Right ventricle myocardium inferior (tissue), 1 donor: ENCODE measurements around the gene PVALEF. TPM values are rescaled to one million over a fixed set of nuclear protein-coding genes. Genes with fewer than 3 reads are reported as not detected.

ENCODE experiments used
- ATAC-seq: fragments of 200-7000 bp; cut with Tn5 transposase; one replicate; pipeline ENCODE4 v1.9.1; 2020; ENCODE audit warnings: mild to moderate bottlenecking, moderate library complexity
- DNase-seq: peaks from one replicate; pipeline ENCODE4 v3.0.0; 2021; ENCODE audit errors: missing footprints
- intact Hi-C: fragments of 100-400 bp; cut with DNase I; formaldehyde crosslinking; loops from one replicate; pipeline ENCODE4 v1.11.0; 2022
- total RNA-seq: library from RNA; stranded (reverse); fragmentation: NEBNext Ultra II Directional; extraction: Animal tissue kit (Norgen Biotek cat#: 25700); gene quantifications from one replicate; pipeline ENCODE4 v1.2.1, GENCODE V29; 2021
- donor health status: DM: no; HTN: yes; CAD: no; lungs with severe emphysema.

The PVALEF gene
- total RNA-seq, 1 donor from 2014 or later: not detected

DNA sequence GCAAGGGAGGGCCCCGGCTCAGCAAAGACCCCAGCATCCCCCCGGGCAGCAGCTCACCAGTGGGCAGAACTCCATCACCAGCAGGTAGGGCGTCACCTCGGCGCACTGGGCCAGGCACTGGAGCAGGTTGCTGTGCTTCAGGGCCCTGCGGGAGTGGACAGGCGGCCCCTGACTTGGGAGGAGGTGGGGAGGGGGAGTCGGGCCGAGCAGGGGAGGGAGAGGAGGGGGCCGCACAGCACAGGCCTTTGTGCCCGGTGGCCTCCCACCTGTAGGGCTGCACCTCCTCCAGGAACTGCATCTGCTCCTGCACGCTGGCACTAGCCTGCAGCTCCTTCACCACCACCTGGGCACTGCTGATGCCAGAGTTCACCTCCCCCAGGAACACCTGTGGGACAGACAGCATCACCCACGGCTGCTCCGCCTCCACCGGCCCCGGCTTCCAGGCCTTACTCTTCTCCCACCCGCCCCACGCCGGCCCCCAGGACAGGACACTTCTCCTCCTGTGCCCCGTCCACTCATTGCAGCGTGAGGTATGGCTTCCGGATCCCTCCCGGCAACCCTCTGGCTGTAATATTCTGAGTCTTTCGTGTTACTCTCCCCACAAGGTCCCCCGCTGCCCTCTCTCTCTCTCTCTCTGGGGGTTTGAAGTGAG lies 37.7 kb upstream of the PVALEF start:
- ATAC-seq: no peak
- DNase-seq: no peak
- intact Hi-C loops: no loop called here

DNA sequence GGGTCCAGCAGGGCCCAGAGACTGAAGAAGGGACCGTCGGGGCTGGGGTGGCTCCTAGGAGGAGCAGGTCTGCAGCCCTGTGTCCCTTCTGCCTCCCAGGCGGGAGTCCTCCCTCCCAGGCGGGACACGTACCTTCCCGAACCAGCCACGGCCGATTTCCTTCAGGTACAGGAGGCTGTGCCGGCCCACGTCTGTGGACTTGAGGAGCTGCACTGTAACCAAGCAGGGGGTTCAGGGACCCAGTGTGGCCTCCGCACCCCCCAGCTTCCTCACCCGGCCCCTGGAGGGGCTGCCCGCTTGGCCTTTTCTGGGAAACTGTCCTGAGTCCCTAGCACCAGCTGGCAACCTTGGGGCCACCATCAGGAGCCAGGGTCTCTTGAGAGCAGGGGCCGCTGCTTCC lies 37.0 kb upstream of the PVALEF start:
- DNase-seq: no peak
- intact Hi-C loops: no loop called here

DNA sequence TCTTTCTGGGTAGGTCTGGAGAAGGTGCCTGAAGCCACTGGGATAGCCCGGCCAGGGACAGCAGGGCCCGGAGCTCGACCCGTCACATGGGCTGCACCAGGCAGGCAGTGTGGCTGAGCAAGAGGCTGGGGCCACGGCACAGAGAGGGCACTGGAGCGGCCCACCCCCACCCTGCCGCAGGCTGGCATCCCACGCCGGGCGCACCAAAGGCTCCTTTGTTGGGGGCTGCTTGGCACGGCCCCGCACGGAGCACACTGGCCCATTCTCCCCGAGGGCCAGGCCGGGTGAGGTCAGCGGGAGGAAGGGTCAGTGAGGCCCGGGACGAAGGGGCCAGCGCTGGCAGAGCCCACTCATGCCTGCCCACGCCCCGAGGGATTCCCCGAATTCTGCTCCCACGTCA lies 36.5 kb upstream of the PVALEF start:
- DNase-seq (no peak), ATAC-seq (no peak)
- intact Hi-C loops: no loop called here

More for the DNA sequence above, 37.0 kb upstream of the PVALEF start:
- ATAC-seq: no peak

DNA sequence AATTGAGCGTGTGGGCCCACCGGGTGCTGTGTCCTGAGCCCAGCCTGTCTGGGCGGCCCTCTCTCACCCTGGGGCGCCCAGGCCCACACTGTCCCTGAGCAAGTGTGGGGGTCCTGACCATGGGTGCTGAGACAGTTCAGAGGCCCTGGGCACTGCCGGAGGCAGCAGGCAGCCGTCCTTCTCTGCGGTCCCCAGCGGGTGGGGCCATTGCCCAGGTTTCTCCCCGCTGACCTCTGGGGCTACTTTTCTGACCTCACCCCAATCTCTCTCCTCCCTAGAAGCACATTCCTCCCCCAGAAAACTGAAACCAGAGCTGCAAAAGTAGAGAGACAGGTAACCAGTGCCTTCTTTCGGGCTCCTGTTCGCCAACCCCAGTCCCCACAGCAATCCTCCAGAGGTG lies 36.0 kb upstream of the PVALEF start:
- no peak for ATAC-seq
- intact Hi-C loops: no loop called here
- DNase-seq: no peak

DNA sequence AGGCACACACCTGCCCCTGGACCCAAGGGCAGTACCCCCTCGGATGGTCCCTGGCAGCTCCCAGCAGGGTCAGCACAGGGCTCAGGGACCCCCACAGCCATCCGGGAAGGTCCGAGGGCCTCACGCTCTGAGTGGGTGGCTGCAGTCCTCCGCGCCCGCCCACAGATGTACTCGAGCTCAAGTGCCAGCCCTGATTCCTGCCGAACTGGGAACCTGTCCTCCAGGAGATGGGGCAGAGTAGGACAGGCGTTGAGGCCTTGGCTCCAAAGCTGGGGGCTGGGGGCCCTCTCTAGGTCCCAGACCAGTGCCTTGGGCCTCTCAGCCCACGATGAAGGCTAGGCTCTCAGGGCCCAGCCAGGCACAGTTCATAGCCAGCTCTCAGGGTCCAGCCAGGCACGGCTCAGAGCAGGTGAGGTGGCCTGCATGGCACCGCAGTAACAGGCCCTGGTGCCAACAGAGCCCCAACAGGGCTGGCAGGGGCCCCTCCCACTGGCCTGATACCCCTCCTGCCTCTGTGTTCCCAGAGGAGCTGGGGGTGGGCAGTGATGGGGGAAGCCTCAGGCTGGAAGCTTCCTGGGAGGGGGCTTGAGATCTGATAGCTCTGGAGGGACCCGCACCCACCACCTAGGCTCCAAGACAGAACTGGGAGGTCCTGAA lies 35.5 kb upstream of the PVALEF start:
- intact Hi-C loops: no loop called here

DNA sequence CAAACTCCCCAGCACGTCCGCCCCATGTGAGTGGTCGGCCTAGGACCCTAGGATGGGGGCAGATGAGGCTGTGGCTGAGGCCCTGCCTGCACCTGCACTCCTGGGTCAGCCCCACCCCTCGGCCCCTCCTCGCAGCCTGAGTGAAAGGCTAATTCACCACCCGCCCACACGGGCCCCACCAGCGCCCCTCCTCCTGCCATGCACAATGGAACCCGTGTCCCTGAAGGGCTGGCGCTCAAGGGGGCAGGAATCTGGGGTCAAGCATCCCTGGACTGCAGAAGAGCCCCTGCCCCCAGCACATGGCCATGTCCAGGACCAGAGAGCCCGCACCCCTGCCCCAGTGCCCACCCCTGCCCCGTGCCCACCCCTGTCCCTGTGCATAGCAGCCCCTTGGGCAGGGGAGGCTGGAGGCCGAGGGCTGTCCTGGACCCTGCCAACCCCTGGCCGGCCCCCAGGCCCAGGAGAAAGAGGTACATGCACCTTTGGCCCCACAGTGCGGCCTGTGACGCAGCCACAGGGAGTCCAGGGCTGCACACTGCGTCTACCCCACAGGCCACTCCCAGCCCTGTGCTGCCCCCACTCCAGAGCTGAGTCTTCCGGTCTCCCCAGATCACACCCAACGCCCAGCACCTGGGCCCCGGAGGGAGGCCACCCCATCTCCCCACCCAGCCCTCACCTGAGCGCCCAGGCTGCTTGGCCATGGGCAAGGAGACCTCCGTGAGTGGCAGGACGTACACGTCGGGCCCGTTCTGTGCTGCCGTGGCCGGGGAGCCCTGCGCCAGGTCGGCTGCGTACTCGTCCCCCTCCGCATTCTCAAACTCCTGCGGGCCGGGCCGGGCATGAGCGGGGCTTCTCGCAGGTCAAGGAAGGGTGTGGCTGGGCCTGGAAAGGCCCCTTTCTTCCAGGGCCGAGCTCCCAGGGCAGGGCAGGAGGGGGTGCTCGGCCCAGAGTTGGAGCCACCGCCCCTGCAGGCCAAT lies 34.6 kb upstream of the PVALEF start:
- DNase-seq: no peak
- no peak for ATAC-seq
- intact Hi-C loops: no loop called here

More for the DNA sequence above, 35.5 kb upstream of the PVALEF start:
- ATAC-seq (no peak), DNase-seq (no peak)

DNA sequence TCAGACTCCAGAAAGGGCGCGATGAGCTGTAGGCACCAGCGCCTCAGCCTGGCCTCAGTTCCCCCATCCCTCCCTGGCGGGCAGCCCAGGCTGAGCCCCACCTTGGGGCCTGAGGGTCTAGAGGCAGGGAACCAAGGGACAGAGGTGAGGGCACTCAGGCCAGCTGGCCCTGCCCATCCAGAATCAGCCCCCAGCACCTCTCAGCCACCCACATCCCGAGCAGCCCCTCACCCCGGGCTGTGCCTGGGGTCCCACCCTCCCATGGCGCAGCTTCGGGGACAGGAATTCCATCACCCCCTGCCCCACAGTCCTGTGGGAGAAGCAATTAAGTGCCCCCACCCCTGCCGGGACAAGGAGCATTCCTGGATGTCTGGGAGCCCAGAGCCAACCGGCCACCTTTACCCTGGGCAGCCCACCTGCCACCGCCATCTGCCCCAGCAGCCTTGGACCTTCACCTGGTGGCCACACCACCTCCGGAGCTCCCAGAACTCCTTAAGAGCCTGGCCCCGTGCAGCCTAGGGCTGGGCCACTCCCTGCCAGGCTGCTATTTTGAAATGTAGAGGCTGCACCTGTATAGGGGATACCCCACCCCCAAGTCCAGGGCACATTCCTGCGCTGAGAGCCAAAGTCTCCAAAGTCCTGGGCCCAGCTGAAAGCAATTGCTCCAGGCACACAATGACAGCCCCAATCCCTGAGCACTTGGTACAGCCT lies 33.7 kb upstream of the PVALEF start:
- intact Hi-C loops: no loop called here

DNA sequence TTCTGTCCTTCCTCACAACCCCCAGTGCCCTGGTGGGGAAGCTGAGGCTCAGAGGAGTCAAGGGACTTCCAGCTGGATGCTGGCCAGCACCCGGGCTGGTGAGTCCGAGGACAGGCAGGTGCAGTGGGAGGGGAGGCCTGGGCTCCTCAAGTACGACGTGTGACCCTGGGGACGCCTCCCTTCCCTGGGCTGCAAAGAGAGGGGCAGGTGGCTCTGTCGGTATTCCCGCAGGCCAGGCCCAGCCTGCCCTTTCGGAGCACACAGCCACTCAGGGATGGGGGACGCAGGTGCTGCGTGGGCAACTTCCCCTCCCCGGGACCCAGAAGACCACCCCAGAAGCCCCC lies 33.1 kb upstream of the PVALEF start:
- DNase-seq: no peak
- intact Hi-C loops: no loop called here
- ATAC-seq: no peak

More for the DNA sequence above, 33.7 kb upstream of the PVALEF start:
- ATAC-seq (no peak), DNase-seq (no peak)

DNA sequence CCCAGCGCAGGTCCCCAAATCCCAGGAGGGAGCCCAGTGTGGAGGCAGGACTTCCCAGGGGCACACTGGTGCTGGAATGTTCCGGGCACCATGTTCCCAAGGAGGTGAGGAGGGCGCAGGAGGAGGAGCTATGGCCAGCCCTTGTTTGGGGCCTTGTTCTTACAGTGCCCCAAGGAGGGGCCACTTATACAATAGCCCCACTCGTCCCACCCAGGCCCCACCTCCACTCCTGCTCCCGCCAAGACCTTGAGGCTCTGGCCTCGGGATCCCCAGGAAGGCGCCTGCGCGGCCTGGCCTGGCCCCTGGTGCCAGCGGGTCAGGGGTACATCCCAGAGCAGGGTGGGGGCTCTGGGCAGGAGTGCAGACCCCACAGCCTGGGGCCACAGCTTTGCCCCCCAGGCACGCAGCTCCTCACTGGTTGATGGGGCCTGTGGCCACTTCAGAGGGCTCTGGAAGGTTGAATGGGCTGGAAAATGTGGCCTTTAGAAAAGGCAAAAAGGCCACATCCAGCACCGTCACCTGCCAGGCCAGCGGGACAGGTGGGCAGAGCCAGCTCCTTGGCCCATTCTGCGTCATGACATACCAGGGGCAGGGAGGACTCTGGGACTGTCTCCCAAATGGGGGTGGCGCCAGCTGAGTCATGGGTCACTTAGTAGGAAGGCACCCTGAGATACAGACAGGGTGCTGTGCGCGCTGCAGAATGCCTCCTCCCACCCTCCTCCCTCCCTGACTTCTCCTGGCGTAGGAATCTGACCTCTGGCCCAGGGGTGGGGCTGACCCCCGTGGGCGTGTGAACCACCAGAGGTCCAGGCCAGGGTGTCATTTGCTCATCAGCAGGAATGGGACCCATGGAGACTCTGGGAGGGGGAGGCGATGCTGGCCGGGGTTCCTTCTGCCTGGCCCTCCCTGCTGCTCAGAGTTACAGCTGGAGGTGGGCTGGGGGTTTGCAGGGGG lies 32.3 kb upstream of the PVALEF start:
- intact Hi-C loops: no loop called here
- ATAC-seq: no peak
- DNase-seq: no peak

DNA sequence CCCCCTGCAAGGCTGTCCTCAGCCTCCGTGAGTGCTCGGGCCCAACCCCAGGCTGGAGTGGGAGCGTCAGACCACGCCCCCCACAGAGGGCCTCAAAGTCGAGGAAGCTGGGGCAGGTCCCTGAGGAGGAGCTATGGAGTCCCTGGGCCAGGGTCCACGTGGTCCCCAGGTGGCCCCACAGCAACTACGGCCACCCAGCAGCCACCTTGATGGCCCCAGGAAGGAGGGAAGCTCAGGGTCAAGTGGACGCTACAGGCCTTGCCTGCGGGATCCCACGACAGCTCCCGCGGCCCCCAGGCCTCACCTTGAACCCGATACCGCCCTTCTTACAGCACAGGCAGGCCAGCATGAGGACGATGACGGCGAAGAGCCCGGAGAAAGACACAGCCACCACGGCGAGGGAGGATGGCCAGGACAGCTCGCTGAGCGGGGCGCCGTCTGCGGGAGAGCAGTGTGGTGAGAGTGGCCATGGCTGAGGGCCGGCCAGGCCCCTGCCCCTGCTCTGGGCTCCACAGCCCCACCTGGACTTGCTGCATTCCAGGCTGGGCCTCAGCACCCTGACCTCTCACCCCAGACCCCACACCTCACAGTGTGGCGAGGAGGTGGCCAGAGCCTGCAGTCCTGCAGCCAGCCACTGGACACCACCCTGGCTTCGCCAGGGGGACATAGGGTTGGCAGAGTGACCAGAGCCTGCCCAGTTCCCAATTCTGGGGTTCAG lies 31.1 kb upstream of the PVALEF start:
- ATAC-seq (no peak), DNase-seq (no peak)
- intact Hi-C loops: no loop called here

DNA sequence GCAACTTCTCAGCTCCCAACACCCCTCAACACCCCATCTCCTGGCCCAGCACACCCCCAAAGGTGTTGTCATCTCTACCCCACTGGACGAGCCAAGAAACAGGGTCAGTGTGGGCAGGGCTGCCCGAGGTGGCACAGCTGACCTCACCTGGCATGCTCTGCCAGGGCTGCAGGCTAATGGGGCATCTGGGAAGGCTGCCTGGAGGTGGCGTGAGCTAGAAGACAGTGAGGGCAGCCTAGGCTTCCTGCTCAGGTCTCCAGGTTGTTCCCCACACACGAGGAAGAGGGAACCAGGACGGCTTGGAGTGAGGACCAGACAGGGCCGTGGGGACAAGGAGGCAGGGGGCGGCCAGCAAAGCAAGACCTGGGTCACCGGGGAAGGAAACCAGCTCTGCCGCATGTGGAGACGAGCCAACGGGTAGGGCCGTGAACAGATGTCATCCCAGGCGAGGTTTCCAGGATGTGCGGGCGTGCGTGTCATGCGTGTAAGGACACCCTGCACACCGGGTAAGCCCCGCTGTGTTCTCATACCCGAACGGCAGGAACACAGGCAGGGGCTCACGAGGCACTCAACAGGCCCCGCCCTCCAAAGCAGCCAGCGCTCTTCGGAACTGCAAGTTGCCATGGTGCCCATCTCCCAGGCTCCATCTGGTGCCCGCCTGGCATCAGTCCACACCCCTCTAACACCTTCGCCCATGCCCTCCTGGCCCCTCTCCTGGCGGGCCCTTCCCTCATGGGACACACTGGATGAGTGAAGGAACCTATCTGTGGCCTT lies 29.6 kb upstream of the PVALEF start:
- DNase-seq: no peak
- intact Hi-C loops: no loop called here
- ATAC-seq: no peak

DNA sequence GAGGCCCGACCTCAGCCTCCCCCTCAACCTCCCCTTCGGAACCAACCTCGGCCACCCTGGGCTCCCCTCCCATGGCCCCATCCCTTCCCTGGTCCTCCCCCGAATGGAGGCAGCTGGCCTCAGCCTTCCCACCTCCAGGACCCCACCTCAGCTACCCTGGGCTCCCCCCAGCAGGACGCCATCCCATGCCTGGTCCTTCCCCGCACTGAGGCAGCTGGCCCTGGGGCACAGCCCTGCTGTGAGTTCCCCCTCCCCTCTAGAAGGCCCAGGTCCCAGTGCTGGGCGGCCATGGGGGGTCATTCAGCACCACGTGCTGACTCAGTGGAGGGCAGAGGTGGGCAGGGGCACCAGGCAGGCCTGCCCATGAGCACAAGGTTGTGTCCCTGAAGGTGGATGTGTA lies 28.9 kb upstream of the PVALEF start:
- ATAC-seq: no peak
- DNase-seq: no peak
- intact Hi-C loops: no loop called here

DNA sequence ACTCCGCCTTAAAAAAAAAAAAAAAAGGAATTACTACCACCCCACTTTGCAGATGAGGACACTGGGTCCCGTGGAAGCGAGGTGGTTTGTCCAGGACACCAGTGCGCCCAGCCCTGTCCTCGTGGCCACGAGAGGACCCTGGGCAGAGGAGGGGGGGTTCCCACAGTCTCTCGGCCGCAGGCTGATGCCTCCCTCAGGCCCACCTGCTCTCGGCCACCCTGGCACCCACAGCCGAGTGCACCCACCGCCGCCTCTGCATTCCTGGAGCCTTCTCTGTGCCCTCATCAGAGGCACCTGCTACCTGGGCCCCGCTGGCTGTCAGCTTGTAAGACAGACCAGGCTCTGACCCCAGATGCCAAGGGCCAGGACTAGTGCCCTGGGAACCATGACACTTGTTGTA lies 28.1 kb upstream of the PVALEF start:
- ATAC-seq: no peak
- intact Hi-C loops: no loop called here

DNA sequence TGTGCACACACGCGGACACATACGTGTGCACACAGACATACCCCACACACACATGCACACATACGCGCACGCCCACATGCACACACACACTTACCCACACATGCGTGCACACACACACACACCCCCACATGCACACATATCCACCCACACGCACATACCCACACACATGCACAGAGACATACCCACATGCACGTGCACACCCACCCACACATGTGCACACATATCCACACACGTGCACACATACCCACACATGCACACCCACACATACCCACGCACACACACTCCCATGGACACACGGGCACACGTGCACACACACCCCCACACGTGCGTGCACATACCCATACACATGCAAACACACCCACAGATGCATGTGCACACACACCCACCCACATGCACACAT lies 27.2 kb upstream of the PVALEF start:
- ATAC-seq: no peak
- intact Hi-C loops: no loop called here
- DNase-seq: no peak

More for the DNA sequence above, 28.1 kb upstream of the PVALEF start:
- no peak for DNase-seq

DNA sequence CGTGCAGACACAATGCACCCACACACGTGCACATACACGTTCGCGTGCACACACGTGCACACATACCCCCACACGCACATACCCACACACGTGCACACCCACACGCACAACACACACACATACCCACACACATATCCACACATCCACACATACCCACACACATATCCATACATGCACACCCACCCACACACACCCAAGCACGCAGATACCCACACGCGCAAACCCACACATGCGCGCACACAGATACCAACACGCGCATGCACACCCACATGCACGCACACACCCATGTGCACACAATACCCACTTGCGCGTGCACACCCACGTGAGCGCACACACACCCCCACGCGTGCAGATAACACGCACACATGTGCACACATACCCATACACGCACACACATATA lies 26.8 kb upstream of the PVALEF start:
- ATAC-seq (no peak), DNase-seq (no peak)
- intact Hi-C loops: no loop called here

DNA sequence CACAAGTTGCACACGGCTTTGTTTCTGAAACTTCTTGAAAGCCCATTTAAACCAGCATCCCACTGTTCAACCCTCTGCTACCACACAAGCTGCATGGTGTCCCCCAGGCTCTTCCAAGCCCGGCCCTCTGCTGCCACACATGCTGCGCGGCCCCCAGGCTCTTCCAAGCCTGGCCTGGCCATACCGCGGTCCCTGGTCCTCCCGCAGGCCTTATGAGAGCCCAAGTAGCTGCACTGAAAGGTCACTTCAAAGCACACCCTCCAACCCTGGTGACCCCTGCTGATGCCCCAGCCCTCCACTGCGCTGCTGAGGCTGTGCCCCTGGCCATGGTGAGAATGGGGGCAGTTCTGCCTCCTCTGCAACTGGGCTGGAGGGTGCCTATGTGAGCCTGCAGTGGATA lies 25.9 kb upstream of the PVALEF start:
- no peak for ATAC-seq
- intact Hi-C loops: no loop called here
- DNase-seq: no peak

DNA sequence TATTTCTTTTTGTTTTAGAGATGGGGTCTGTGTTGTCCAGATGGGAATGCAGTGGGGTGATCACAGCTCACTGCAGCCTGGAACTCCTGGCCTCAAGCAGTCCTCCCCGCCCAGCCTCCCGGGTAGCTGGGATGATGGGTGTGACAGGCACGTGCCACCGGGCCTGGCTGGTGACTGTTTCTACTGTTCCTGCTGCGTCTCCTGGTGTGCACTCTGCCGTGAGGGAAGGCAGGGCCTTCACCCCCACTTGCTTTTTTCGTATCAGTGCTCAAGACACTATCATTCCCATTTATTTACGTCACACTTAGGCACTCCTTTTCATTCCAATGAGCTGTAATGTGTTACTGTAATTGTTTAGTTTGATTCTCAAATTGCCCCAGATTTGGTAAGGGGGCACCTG lies 25.3 kb upstream of the PVALEF start:
- intact Hi-C loops: no loop called here
- no peak for DNase-seq
- ATAC-seq: no peak
